ENCODE data around the gene RPUSD1.

Gene RPUSD1

GRCh38 chr16:832652-833336, 44.6 kb upstream of the RPUSD1 start:
- no peaks in the 10 kb centered on the region for H3K36me3 ChIP-seq (ENCODE audit: insufficient read depth)
- no peaks in the 10 kb centered on the region for H3K79me2 ChIP-seq (ENCODE audit: insufficient read depth, low read depth)
- H3K4me3 ChIP-seq (IDR thresholded peaks at IDR 0.05; ENCODE audit: insufficient read depth, low read depth, low read length) = no peak overlapping the region
- no peak overlapping the region for H3K4me2 ChIP-seq
- no peaks in the 10 kb centered on the region for H3K4me1 ChIP-seq (ENCODE audit: low read depth, poor library complexity, severe bottlenecking)
- H2AFZ ChIP-seq (ENCODE audit: low read depth) = no peak overlapping the region
- H3K27ac ChIP-seq = no peak overlapping the region
- no peak for TF ChIP-seq CTCF (conservative IDR thresholded peaks at IDR 0.05; ENCODE audit: low read depth, low read length)
- H4K20me1 ChIP-seq (ENCODE audit: insufficient read depth) = no peaks in the 10 kb centered on the region
- H3K27me3 ChIP-seq (ENCODE audit: insufficient read depth, low read depth) = peaks cover 96% of the 10 kb centered on the region
- no peak overlapping the region for H3K9ac ChIP-seq

- no peak for TF ChIP-seq CTCF (conservative IDR thresholded peaks at IDR 0.05; ENCODE audit: low read depth, low read length)
- no peaks in the 10 kb centered on the region for H4K20me1 ChIP-seq (ENCODE audit: insufficient read depth)
- no peak overlapping the region for H3K4me3 ChIP-seq (IDR thresholded peaks at IDR 0.05; ENCODE audit: insufficient read depth, low read depth, low read length)
- H3K9ac ChIP-seq = no peak overlapping the region
- no peak overlapping the region for H3K4me2 ChIP-seq
- no peak overlapping the region for H3K27ac ChIP-seq
- H3K36me3 ChIP-seq (ENCODE audit: insufficient read depth) = no peaks in the 10 kb centered on the region
- no peaks in the 10 kb centered on the region for H3K4me1 ChIP-seq (ENCODE audit: low read depth, poor library complexity, severe bottlenecking)
- no peaks in the 10 kb centered on the region for H3K79me2 ChIP-seq (ENCODE audit: insufficient read depth, low read depth)
- H2AFZ ChIP-seq (ENCODE audit: low read depth) = no peak overlapping the region
- H3K27me3 ChIP-seq (ENCODE audit: insufficient read depth, low read depth) = peaks cover 97% of the 10 kb centered on the region
These were observed 43.6 kb upstream of the RPUSD1 start for GRCh38 chr16:831571-832413.

- Histone ChIP-seq H3K4me2 (no peak overlapping the region), H3K4me1 (ENCODE audit: low read depth, poor library complexity, severe bottlenecking) (no peaks in the 10 kb centered on the region), H3K9ac (no peak overlapping the region), H3K79me2 (ENCODE audit: insufficient read depth, low read depth) (no peaks in the 10 kb centered on the region), H3K27ac (no peak overlapping the region), H3K4me3 (IDR thresholded peaks at IDR 0.05; ENCODE audit: insufficient read depth, low read depth, low read length) (no peak overlapping the region), H2AFZ (ENCODE audit: low read depth) (no peak overlapping the region), H4K20me1 (ENCODE audit: insufficient read depth) (no peaks in the 10 kb centered on the region), H3K36me3 (ENCODE audit: insufficient read depth) (no peaks in the 10 kb centered on the region), H3K27me3 (ENCODE audit: insufficient read depth, low read depth) (peaks cover 95% of the 10 kb centered on the region)
- TF ChIP-seq CTCF (conservative IDR thresholded peaks at IDR 0.05; ENCODE audit: low read depth, low read length) = no peak
These were observed 42.8 kb upstream of the RPUSD1 start for GRCh38 chr16:830871-831570.

GRCh38 chr16:830107-830870, 42.1 kb upstream of the RPUSD1 start:
- Histone ChIP-seq H3K4me3 (IDR thresholded peaks at IDR 0.05; ENCODE audit: insufficient read depth, low read depth, low read length) (no peak overlapping the region), H2AFZ (ENCODE audit: low read depth) (no peak overlapping the region), H3K79me2 (ENCODE audit: insufficient read depth, low read depth) (no peaks in the 10 kb centered on the region), H3K4me1 (ENCODE audit: low read depth, poor library complexity, severe bottlenecking) (no peaks in the 10 kb centered on the region), H3K27me3 (ENCODE audit: insufficient read depth, low read depth) (peaks cover 95% of the 10 kb centered on the region), H3K9ac (no peak overlapping the region), H3K36me3 (ENCODE audit: insufficient read depth) (no peaks in the 10 kb centered on the region), H3K4me2 (no peak overlapping the region), H4K20me1 (ENCODE audit: insufficient read depth) (no peaks in the 10 kb centered on the region), H3K27ac (no peak overlapping the region)
- no peak for TF ChIP-seq CTCF (conservative IDR thresholded peaks at IDR 0.05; ENCODE audit: low read depth, low read length)
